Femur (tissue), 1 donor: ENCODE data around the gene SND1.

Experiments
- DNase-seq: peaks from one replicate; pipeline ENCODE4 v3.0.0-alpha.2; 2017

Gene SND1

DNA sequence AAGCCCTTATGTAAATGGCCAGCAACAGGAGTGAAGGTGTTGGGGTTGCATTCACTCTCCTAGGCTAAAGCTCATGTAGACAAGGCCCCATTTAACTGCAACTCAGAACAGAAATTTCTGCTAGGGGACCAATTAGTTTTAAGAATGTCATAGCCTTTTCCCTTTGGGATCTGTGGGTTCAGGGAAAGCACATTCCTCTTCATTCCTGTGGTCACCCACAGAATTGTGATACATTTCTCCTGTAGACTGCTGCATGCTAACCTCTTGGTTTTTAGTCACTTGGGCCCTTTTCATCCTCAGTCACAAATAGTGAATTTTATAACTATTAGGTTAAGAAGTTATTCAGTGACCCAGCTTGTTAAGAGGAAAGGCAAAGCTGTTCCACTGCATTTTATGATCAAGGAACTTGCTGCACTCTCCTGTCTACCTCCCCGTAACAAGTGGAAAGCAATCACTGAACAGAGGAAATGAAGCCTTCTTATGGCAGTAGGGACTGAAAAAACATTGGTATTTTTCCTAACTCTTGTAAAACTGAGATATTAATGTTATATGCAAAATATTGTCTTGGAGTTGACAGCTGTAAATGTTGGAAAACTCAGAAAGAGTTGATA, 124.9 kb downstream of the SND1 start:
- no peak for DNase-seq

DNA sequence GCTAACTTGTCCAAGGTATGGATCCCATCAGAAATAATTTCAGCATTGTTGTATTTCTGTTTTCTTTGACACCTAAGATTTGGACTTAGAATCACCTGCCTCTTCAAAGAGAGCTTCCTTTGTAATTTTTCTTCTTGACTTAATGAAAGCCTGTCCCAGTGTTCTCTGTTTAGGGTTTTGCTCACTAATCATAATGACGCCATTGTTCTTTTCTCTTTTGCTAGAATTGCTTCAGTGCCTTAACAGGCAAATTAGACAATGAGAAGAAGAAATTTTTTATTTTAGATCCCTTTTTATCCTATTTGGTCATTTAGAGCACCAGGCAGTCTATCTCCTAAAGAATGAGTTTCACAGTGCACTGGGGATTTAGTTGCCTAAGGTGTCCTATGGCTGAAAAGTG, 128.5 kb downstream of the SND1 start:
- DNase-seq = no peak

DNA sequence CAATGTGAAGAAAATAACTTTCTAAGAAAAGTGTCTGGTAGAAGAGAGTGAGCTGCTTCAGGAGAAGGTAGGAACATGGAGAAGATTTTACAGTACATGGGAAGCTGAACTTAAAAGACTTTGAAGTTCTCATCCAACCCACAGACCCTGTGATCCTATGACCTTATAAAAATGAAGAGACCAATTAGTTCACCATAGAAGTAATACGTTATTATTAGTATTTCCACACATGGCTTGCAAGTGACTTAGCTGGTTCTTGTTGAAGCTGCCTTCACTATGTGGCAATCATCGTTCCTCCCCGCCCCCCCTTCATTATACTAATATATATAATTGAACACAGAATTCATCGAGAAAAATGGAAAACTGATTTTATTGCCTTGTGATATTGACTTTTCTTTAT, 129.1 kb downstream of the SND1 start:
- DNase-seq = no peak

DNA sequence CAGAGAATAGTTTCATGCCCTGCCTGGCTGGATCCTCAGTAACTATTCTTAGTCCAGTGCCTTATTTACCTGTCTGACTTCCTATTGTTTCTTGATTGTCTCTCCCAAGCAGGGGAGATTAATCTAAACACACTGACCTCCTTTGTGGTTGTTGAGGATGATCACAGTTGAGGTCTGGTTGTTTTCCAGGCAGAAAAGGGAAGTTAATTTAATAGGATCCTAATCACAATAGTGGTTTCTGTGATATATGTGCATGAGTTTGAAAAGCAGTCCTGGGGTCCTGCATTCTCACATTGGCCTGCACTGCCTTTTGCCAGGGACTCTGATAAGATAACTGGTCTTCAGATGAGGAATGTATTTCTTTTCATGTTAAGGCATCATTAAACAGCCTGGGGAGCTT, 130.1 kb downstream of the SND1 start:
- DNase-seq = no peak

DNA sequence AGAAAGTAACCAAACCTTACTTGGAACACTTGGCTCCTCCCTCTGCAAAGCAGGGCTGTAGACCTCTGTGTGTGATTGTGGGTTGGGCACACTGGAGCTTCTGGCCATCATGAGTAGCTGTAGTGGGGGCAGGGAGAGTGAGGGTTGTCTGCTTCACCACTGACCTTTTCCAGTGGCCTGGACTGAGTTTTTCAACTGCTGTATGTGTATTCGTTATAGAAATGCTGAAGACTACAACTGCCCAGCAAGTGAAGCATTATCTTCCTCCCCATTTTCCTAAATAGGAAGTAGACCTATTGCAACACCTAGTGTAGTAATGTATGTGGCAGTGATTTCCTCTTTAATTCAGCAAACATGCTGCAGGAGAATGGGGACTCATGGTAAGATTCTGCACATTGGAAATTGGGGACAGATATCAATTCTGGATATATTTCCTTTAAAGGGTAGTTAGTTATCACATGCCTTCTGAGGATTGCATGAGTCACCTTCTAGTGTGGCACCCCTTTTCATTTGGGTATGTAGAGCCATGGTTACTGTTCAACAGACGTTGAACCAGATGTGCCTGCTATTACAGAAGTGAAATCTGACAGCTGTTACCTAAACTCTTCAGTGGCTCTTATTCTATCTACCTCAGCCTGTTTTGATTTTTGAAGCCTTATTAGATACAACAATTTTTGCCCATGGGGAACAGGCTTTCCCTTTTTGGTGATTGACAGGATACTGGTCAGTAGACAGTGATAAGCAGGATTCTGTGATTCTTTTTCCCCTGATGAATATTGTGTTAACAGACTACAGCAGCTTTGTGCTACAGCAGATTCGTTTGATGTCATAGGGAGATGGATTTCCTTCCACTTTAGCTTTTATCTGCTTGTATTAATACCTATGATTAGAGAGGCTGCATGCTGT, 130.9 kb downstream of the SND1 start:
- peak; percentile 27 for DNase-seq

DNA sequence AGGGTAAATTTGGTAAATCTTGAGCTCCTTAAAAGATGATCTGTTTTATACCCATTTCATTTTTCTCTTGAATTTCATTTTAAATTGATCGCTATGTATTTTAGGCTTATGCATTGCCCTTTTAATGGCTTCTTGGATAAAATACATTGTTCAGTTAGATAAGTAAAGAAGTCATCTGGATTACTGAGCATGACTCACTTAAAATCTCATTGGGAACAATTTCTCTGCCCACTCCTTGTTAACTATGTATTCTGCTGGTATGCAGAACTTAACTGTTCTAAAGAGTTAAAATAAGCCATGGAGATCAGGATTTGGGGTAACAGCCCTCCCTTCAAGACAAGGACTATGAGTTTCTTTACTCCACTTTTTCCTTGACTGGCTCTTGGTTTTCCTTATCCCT, 134.2 kb downstream of the SND1 start:
- DNase-seq = no peak

DNA sequence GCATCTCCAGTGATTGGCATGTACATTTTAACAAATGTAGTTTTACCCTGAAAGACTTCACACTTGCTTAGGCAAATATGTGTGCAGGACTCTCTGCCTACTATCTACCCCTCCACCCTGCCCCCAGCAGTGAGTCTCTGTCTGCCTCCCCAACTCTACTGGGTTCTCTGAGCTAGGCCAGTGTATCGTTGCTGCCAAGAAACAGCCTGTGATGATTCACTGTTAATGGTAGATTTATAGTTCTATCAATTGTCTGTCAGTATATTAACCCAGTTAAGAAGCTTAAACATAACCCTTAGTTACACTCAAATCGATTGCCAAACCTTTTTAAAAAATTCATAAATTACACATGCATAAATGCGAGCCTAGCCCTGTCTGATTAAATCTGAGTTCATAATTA, 137.0 kb downstream of the SND1 start:
- no peak for DNase-seq

DNA sequence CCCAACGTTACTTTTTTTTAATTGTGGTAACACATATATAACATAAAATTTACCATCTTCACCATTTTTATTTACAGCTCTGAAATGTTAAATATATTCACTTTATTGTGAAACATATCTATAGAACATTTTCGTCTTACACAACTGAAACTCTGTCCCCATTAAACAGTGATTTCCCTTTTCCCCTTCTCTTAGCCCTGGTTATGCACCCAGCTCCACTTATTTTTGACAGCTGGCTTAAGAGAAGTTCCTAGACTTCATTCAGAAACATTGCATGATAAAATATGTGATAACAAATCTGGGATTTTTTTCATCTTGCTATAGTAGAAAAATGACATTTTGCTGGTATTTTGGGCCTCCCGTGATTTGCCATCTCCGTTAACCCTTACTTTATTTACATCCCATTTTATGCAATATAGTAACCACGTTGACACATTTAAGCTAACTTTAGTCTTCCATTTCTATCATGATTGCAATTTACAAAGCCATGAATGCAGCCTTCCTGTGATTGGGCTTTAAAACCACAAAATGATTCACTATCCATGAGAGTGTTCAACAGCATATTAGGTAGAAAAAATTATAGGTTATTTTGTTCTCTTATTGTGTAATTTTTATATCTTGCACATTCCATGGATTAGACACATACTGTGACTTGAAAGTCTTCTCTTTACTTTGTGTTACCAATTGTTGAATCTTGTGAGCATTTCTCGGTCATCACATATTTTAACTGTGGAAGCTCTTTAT, 139.6 kb downstream of the SND1 start:
- no peak for DNase-seq

DNA sequence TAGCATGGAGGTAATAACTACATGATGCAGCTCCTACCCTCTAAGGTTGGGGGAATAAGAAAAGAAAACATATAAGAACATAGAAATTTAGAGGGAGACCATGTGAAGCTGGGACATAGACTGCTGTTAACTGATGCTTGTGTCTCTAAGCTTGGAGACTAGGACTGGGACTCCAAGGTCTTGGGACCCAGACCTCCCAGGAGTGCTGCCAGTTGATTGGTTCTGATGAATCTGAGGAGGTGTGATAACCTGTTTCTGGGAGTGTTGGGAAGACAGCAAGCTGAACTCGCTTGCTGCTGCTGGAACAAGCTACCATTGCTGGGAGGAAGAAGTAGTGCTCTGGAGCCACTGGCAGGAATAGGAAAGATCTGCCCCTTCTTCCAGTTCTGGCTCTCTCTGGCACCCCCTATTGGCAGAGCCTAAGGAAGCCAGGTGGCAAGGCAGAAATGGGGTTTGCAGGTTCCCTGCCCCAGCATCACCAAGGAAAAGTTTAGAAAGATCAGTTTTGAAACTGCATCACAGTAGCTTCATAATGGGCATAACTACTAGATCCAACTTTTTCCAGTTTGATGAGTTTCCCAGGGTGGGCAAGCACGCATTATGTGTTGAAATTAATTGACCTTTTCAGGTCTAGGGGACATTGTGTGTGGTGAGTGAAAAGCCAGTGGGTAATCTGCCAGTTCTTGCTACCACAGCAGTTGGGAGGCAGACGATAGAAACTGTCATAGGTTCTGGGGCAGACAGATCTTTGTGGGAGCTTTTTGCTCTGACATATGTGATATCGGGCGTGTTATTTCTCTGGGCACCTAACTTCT, 140.7 kb downstream of the SND1 start:
- DNase-seq = no peak

DNA sequence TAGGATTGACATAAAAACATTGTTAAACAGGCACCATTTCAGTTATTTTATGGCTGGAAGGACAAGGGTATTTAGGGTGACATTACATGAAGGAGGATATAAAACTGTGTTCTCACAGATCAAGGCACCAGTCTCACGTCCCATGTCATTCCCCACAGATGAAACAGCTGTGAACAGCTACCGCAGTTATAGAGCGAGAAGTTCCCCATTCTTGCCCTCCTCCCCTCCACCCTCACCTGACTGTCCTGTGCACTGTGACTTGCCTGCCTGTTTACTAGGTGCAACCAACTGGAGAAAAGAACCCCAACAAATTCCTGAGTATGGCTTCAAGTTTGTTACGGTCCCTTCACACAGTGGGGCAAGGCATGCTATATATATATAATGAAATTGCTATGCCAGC, 141.6 kb downstream of the SND1 start:
- no peak for DNase-seq

DNA sequence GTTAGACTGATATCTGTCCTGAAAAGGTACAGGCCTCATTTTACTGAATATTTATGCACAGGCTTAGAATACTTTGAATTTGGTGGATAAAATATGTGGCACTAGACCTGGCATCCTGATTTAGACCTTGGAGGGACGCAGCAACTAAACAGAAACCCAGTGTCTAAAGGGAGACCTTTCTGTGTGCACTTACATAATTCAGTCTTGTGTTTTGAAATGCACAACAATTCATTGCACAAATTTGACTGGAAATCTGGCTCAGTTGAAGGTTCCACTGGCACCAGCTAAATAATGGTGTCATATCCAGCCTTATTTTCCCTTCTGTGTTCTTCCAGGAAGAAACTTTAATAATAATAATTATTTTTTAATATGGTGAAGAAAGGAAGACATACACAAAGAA, 142.1 kb downstream of the SND1 start:
- no peak for DNase-seq

DNA sequence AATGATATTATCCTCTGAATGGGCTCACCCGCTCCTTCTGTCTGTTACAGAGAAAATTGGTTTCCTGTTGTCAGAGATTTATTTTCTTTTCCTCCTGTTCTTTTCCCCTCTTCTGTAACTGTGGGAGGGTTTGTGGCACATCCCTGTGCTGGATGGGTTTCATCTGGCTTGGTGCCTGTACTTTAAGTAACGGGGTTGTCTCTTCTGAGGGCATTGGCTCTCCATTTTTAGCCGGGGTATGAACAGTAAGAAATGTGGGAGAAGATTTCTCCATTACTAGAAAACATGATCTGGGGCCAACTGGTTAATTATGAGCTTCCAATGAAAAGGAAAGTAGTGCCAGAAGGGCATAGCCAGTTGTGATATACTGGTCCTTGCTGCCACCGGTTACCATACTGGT, 142.6 kb downstream of the SND1 start:
- no peak for DNase-seq

DNA sequence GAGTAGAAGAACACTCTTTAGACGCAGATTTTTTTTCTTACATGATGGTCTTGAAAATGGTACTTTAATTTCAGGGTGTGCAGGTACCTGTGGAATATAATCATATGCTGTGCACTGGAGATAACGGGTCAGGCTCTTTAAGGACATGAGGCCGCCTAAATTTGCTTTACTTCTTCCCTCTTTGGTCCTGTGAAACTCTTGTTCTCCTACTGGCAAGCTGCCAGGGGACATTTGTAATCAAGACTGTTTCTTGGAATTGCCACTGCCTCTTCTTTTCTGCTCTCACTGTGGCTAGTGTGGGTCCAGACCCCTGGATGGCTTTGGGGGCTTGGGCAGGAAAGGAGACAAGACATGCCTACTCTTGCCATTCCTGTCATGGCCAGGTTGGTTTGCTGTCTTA, 146.0 kb downstream of the SND1 start:
- DNase-seq = peak; percentile 36

DNA sequence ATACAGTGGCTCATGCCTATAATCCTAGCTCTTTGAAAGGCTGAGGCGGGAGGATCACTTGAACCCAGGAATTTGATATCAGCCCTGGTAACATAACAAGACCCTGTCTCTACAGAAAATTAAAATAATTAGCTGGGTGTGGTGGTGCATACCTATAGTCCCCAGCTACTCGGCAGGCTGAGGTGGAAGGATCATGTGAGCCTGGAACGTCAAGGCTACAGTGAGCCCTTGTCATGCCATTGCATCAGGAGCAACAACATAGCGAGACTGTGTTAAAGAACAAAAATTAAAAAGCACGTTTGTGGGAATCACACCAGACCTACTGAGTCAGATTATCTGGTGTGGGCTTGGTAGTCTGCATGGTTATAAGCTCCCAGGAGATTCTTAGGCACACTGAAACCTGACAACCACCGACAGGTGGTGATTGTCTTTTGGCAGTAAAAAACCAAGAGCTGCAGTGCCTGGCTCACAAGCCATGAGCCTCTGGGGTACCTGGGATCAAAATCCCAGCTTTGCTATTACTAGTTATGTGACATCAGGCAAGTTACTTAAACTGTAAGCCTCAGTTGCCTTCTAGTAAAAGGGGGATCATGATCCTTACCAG, 146.9 kb downstream of the SND1 start:
- DNase-seq = no peak

DNA sequence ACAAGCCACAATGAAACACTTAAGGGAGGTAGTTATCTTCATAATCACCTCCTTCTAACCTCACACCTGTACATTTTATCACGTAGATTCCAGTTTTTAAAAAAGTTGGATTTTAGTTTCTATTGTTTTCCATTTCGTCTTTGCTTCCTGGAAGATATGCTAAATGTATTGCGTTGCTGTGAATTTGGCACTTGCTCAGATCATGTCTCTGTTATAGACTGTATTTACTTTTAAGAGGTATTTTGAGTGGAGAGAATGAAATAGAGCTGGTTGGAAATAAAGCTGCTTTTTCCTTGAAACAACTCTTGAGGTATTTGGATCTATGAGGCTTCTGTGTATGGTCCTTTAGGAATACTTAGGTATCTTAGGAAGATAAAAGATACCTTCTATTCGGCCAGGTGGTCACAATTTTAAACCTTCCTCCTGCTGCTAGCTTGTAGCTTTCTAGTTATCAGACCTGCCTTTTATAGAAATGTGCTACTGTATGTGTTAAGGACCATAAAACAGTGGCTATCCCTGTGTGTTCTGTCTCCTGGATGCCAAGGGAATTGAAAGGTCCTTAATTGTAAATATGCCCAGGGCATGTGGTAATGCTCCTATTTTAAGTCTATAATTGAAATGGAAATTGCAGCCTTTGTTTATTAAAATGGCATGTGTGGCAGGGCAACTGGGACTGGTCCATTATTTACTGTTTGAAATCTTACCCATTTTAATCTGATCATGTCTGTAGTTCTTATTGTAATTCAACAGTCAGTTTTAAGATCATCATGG, 147.7 kb downstream of the SND1 start:
- no peak for DNase-seq

DNA sequence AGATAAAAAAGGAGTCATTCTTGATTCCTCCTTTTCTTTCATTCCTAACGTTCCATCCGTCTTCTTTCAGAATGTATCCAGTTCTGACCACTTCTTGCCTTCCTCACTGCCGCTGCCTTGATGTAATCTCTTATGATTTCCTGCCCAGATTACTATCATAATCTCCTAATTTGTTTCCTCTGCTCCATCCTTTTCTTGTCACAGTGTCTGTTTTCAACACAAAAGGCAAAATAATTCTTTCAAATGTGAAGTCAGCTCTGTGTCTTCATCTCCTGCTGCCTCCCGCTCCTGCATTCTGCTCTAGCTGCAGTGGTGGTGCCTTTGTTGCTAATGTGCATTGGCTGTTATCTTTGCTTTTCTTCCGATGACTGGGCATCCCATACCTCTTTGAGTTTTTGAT, 150.9 kb downstream of the SND1 start:
- no peak for DNase-seq

DNA sequence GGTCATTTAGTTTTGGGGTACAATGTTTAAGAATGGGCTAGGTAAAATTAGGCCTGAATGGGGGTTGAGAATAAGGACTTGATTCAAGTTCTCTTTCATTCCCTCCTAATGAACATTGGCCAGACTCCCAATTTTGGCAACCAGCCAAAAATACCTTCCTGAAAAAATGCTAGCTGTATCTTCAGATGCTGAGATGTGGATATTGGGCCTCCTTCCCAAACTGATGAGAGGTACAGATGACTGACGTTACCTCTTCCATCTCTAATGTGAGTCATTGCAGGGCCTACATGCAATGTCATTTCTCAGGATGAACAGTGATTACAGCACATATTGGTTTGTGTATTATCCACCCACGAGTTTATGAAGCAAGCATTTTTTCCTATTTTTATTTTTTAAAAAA, 151.6 kb downstream of the SND1 start:
- no peak for DNase-seq

DNA sequence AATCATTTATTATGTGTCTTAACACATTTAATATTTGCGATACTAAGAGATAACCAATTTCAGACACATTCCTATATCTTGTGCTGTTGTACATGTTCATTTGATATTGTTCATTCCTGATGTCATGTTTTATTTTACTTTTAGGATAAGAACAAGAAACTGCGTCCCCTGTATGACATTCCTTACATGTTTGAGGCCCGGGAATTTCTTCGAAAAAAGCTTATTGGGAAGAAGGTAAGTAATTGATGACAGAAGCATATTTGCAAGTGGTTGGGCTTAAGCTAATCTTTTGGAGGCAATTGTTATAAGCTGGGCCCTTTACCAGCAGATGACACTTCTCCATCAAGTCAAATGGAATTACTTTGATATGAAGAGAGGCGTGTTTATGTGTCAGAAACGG, 155.3 kb downstream of the SND1 start:
- DNase-seq = no peak

DNA sequence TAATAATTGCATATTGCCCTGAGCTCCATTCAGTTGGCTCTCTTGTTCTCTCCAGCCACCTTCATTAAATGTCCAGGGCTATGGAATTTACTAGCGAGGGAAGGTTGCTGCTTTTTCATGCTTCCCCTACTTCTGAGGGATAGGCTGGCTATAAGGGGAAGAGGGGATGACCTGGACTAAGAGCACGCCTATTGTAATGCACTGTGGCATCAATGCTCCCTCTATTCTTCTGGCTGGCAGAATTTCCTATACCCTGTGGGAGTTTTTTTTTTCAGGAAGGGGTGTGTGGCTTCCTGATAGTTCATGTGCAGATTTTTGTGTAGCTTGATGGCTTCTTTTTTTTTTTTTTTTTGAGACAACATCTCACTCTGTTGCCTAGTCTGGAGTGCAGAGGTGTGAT, 155.8 kb downstream of the SND1 start:
- DNase-seq = no peak

DNA sequence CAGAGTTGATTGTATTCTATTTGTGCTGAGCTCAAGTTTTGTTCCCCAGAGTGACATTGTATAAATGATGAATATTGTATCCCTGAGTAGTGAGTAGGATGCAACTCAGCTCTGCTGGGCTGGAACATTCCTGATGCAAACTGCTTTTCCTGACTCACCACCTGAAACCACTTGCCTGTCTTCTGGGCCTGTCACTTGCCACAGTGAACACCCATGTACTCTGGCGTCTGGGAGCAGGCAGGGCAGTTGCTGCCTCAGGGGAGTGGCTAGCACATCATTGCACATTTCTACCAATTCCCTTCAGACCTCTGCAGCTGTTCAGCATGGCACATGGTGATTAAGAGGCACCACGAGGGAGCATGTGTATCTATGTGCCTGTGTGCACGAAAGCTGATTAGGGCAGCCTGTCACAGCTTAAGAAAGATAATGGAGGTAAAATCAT, 157.3 kb downstream of the SND1 start:
- peak; percentile 49 for DNase-seq

DNA sequence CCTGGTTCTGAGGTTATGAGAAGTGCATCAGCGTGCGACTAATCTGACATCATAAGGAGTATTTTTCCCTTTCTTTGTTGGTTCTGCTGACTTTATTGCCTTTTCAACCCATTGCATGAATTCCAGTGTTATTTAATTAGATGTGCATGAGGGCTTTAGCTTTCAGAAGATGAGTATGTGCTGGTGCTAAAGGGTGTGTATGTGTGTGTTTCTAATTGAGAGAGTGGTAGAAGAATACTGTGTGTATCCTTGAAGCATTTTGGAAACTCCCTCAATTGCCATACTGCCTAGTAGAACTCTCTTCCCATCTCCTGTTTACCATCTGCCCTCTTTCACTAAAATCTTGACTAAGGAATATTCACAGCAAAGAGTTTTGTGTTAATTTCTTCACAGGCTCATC, 158.1 kb downstream of the SND1 start:
- no peak for DNase-seq
